NCI-H2196 treated with DMSO at 0.1 percent for 48 hours (cell line): ENCODE data around the gene MDC1.

ENCODE experiments used
- DNase-seq: peaks from one replicate; lab custom pipeline; 2025; ENCODE audit not compliant: unreplicated experiment; lab: John Stamatoyannopoulos, UW

MDC1 gene

GRCh38 chr6:30747902-30748769 lies 31.1 kb upstream of the MDC1 start:
- DNase-seq, result no peak

GRCh38 chr6:30747300-30747687 lies 30.2 kb upstream of the MDC1 start:
- no peak for DNase-seq

DNA sequence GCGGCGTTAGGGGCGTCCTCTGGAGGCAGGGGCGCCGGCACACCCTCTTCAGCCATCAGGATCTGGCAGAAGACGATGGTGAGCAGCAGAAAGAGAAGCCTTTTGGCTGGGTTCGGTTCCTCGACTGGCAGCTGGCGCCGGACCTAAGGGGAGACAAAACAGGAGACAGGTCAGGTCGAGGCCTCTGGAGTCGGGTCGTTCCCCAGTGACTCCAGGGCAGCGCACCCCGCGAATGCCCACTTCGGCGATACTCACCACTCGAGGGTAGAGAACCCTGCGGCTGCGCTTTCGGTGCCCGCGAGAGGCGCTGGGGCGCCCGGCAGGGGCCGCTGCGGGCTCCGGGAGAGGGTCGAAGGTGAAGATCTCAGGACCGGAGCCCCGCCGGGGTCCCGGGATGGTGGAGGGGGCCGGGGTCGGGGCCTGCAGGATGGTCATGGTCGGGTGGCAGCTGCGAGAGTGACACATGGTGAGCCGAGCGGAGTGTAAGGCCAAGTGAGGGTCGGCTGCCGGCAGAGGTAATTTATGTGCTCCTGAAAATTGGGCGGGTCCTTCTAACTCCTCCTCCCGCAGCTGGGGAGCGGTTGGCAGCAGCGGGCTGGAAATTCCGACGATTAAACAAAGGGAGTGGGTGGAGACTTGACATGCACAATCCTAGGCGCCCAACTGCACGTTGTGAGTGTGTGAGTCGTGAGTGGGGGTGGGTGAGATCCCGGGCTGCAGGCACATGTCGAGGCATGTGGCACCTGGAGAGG lies 27.1 kb upstream of the MDC1 start, which contains the start of gene IER3:
Gene IER3, minus strand, starts transcription at position 494 of the 752 bp plus-strand sequence. Its CDS starts 29 bp downstream, at position 465.
- peak; percentile 69 for DNase-seq

DNA sequence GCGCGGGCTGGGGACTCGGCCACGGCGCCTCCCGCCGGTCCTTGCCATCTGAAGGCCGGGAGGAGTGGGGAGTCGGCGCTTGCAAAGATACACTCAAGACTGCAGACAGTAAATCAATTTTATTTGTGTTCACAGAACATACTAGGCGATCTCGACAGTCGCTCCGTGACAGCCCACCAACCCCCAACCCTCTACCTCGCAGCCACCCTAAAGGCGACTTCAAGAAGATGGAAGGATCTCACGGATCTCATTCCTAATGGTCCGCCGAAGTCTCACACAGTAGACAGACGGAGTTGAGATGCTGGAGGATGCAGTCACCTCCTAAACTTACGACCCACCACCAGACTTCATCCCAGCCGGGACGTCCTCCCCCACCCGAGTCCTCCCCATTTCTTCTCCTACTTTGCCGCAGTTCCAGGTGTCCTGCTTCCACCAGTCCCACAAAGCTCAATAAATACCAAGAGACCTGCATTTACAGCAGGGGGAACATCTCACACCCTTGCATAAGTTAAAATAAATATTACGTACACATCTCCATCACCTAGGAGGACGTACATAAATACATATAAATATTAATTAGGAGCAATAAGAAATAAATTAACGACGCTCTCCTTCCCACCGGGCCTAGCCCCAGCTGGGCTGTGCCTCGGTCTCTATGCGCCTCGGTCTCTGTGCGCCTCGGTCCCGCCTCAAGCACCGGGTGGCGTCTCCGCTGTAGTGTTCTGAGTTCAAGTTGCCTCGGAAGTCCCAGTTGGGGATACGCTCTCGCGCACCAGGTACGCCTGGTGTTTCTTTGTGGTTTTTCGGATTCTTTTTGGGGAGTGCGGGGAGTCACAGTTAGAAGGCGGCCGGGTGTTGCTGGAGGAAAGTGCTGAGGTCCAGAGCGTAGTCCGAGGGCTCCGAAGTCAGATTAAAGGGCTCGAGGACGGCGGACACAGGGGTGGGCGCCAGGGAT lies 26.3 kb upstream of the MDC1 start:
- no peak for DNase-seq

DNA sequence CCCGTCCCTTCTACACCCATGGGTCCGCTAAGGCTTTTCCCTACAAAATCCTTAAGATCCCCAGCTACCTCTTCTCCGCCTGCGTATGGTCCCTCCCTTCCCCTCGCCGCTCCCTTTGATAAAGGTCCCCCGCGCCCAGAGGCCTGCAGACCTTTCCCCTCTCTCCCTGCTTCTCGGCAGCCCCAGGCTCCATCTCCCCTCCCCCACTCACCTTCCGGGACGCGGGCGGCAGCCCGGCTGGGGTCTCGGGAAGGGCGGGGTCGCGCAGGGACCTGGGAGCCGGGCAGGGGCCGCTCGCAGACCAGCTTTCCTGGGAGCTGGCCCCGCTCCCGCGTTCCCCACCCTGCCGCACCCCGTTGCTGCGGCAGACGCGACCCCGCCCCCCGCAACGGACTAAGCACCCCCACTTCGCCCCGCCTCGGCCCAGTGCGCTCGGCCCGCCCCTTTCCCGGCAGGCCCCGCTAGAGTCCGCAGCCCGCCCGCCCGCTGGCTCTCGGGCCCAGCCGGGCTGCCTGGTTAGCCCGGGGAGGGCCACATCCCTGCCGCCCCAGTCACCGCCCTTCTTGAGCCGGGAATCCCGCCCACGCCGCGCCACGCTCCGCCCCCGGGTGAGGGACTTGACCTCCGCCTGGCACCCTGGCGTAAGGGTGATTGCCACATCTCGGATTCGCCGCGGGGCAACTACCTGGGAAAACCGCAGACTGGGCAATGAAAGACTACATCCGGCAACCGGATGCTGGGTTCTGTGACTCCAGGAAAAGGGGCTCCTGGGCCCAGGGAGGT lies 25.4 kb upstream of the MDC1 start, which contains the start of gene FLOT1:
Gene FLOT1, minus strand, starts transcription at position 372 of the 783 bp plus-strand sequence. CDS start 498 bp downstream, outside the sequence.
- DNase-seq, result peak; percentile 94

DNA sequence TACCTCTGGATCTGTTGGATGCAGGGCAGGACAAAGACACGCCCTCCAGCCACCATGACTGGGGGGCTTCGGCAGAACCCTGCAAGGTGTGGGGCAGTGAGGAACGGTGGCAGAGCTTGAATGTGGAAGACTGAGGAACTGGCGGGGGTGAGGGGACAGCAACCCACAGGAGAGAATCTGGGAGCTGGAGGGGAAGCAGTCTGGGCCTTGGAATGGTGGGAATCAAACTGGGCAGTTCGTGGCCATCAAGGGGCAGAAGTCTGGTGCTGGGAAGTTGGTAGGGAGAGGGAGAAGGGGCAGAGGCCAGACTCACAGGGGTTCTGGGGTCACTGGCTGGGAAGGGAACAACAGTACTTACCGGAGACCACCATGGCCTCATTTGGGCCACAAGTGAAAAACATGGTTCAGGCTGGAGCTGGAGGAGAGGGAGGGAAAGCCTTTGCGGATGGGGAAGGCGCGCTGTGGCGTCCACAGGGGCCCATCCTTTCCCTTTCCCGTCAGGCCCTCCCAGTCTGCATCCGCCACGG lies 24.8 kb upstream of the MDC1 start:
- no peak for DNase-seq

GRCh38 chr6:30741063-30741779 lies 24.1 kb upstream of the MDC1 start:
- DNase-seq, result no peak

DNA sequence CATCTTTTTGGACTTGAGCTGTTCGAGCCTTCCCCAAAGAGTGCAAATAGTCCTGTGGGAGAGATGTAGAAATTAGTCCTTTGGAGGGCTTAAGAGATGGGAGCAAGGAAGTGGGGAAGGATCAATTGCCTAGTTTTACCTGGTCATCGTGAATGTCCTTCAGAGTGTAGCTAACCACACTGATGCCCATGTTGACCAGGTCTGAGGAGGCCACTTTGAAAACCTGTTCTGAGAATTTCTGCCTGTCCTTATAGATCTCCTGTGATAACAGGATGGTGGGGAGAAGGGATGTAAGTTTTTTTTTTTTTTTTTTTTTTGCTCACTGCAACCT lies 23.4 kb upstream of the MDC1 start:
- no peak for DNase-seq

GRCh38 chr6:30738532-30738931 lies 21.5 kb upstream of the MDC1 start:
- no peak for DNase-seq

DNA sequence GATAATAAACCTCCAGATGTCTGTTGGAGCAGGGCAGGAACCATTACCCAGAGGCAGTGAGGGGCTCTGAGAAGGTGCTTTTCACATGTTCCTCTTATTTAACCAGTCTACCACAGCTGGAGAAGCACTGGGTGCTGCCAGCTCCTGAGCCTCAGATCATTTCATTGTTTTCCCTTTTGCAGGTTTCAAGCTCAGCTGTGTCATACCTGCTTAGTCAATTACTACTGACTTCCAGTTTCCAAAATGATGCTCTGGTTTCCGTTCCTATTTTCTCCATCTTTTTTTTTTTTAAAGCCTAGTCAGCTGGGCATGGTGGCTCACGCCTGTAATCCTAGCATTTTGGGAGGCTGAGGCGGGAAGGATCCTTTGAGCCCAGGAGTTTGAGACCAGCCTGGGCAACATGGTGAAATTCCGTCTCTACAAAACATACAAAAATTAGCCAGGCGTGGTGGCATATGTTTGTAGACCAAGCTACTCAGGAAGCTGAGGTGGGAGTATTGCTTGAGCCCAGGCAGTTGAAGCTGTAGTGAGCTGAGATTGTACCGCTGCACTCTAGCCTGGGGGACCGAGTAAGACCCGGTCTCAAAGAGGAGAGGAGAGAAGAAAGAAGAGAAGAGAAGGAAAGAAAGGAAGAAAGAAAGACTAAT lies 18.7 kb upstream of the MDC1 start:
- no peak for DNase-seq

GRCh38 chr6:30732237-30732943 lies 15.3 kb upstream of the MDC1 start:
- no peak for DNase-seq

- peak; percentile 91 for DNase-seq
Observed at GRCh38 chr6:30730601-30731435, 13.7 kb upstream of the MDC1 start.

GRCh38 chr6:30727920-30728553 lies 11.0 kb upstream of the MDC1 start:
- no peak for DNase-seq

DNA sequence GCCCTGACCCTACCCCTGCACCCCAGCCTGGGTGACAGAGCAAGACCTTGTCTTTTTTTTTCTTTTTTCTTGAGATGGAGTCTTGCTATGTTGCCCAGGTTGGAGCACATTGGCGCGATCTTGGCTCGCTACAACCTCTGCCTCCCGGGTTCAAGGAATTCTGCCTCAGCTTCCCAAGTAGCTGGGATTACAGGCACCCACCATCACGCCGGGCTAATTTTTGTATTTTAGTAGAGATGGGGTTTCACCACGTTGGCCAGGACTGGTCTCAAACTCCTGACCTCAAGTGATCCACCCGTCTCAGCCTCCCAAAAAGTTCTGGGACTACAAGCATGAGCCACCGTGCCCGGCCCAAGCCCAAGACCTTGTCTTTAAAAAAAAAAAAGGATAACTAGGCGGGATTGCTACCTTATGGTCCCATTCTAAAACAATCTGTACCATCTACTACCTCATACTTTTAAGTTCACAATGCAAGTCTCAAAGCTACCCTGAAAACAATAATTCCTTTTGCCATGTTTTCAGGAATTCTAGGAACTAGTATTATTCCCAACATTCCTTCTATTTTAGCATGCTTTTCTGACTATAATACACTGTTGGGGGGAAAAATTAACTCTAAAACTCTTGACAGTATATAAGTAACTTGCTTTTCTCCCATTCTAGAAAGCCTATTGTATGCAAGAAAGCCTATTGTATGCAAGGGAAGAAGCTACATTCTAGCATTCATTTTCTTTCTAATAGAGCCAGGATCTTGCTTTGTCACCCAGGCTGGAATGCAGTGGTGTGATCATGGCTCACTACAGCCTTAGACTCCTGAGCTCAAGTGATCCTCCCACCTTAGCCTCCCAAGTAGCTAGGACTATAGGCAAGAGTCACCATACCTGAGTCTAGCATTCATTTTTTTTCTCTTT lies 9.7 kb upstream of the MDC1 start:
- DNase-seq, result no peak

DNA sequence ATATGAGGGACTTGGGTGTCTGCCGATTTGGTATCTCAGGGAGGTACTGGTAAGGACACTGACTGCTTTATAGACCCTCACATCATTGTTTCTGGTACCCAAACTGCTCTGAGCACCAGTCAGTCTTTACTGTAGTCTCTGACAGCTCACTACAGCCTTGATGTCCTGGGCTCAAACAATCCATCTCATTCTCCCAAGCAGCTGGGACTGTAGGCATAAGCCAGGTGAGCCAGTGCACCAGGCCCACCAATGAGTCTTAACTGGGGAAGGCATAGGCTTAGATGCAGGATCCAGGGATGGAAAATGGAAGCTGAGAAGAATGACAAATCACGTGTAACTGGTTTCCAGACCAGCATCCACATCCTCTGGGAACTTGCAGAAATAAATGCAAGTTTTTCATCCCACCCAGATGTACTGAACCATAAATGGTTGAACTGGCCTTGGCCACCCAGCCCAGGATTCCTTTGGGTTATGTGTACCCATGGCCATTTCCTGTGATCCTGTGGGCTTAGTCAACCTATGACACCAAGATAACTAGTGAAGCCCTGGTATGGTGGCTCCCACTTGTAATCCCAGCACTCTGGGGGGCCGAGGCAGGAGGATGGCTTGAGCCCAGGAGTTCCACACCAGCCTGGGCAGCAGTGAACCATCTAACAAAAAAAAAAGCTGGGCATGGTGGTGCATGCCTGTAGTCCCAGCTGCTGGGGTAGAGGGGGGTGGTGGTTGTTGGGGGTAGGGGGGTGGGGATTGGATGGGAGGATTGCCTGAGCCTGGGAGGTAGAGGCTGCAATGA lies 8.8 kb upstream of the MDC1 start:
- DNase-seq, result no peak
